Measurements from ENCODE around the gene KHSRP. TPM values are rescaled to one million over a fixed set of nuclear protein-coding genes. Genes with fewer than 3 reads are reported as not detected.

KHSRP gene
- total and polyA plus RNA-seq, 10 of the 15 experiments (the other 5 are each of a cell fraction or from before 2014, with no cell fraction given): 4.8 to 440 (median 82.0) TPM

- ChIA-PET RAD21 (ENCODE audit: unreplicated experiment) (interaction anchor here (1.7 kb wide), 1 partner anchor 14 kb away, joined by 8 read pairs; the partner anchor contains the start of gene DENND1C), CTCF (interaction anchor here (1.4 kb wide), 1 partner anchor 15 kb away, joined by 5 read pairs; the partner anchor contains the start of gene DENND1C), POLR2A (interaction anchor here (1.0 kb wide), 1 partner anchor 12 kb away, joined by 3 read pairs; no protein-coding TSS in a partner anchor), SMC1A (ENCODE audit: uncharacterized antibody, unreplicated experiment) (no interaction called here)
- Histone ChIP-seq H3K4me2 (ENCODE audit: control insufficient read depth, insufficient read depth) (no peak overlapping the region), H4K20me1 (ENCODE audit: control insufficient read depth, insufficient read depth) (no peaks in the 10 kb centered on the region), H3K9ac (ENCODE audit: control insufficient read depth, insufficient read depth, low read length) (no peak overlapping the region), H3K27ac (ENCODE audit: control insufficient read depth, insufficient read depth) (no peak overlapping the region), H3K79me2 (ENCODE audit: control insufficient read depth, insufficient read depth, low read length) (no peaks in the 10 kb centered on the region), H2AFZ (ENCODE audit: control insufficient read depth, low read depth, low read length) (no peak overlapping the region), H3K4me1 (ENCODE audit: control insufficient read depth, insufficient read depth, low read length) (no peaks in the 10 kb centered on the region), H3K36me3 (ENCODE audit: control insufficient read depth in 2 of 2, insufficient read depth in 2 of 2, low read length in 1 of 2) (no peaks in the 10 kb centered on the region; a peak in 2 of 4 replicates), H3K4me3 (no peak overlapping the region), H3K9me3 (replicated peaks; ENCODE audit: control insufficient read depth, insufficient read depth, low read length) (no peaks in the 10 kb centered on the region), H3K27me3 (replicated peaks in 1 of 2; ENCODE audit: control insufficient read depth in 2 of 2, insufficient read depth in 2 of 2, low read length in 1 of 2) (no peaks in the 10 kb centered on the region)
- 88% methylated on average over 18 of the region's 21 CpGs for WGBS (ENCODE audit: insufficient coverage, insufficient replicate concordance, low lambda C conversion rate, missing lambda C conversion rate)
- in situ Hi-C loops (cut with MboI) (no loop called here), intact Hi-C loops (cut with micrococcal nuclease; ENCODE audit: unreplicated experiment) (no loop called here)
- FAIRE-seq (no peak), ATAC-seq (no peak; the same call in 2 of the 3 replicates), DNase-seq (ENCODE audit: low read depth, low spot score) (no peak)
- TF ChIP-seq POLR2AphosphoS2 (IDR thresholded peaks at IDR 0.05; ENCODE audit: low read depth, low read length) (0 out of 2 replicates have a peak, but pooled peaks have one; percentile 7), BACH1 (IDR thresholded peaks at IDR 0.05; ENCODE audit: borderline replicate concordance) (no peak), MTA3 (IDR thresholded peaks at IDR 0.05; ENCODE audit: borderline replicate concordance, low read length) (no peak), POLR2A (IDR thresholded peaks at IDR 0.05; ENCODE audit: low read depth, low read length) (peak; percentile 69), TBL1XR1 (IDR thresholded peaks at IDR 0.05; ENCODE audit: low read depth, low read length) (no peak)
- BruUV-seq (replicated peaks): no TSS peak
Observed at GRCh38 chr19:6466526-6467248, 42.1 kb upstream of the KHSRP start.

DNA sequence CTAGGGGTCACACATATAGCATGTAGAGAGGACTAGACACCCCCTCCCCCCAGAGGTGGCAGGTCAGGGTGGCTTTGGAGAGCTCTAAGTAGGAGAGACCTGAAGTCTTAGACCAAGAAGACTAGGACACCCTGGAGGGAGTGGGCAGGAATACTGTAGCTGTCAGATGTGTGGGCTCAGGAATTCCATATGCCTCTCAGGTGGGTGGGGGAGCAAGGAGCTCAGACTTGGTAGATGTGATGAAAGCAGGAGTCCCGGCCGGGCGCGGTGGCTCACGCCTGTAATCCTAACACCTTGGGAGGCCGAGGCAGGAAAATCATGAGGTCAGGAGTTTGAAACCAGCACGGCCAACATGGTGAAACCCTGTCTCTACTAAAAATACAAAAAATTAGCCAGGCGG lies 41.1 kb upstream of the KHSRP start:
- FAIRE-seq (no peak), DNase-seq (ENCODE audit: low read depth, low spot score) (no peak), ATAC-seq (no peak)
- no peaks in the 10 kb centered on the region for H3K9me3 ChIP-seq (replicated peaks; ENCODE audit: control insufficient read depth, insufficient read depth, low read length)
- RAD21 ChIA-PET (ENCODE audit: unreplicated experiment): no interaction called here
- SMC1A ChIA-PET (ENCODE audit: uncharacterized antibody, unreplicated experiment): no interaction called here
- no TSS peak for BruUV-seq (replicated peaks)
- no peaks in the 10 kb centered on the region for H3K4me1 ChIP-seq (ENCODE audit: control insufficient read depth, insufficient read depth, low read length)
- in situ Hi-C loops (cut with MboI): no loop called here
- H3K36me3 ChIP-seq (ENCODE audit: control insufficient read depth in 2 of 2, insufficient read depth in 2 of 2, low read length in 1 of 2): no peaks in the 10 kb centered on the region; a peak in 1 of 4 replicates
- no peaks in the 10 kb centered on the region for H4K20me1 ChIP-seq (ENCODE audit: control insufficient read depth, insufficient read depth)
- no peak overlapping the region for H3K4me3 ChIP-seq
- no peak overlapping the region for H3K4me2 ChIP-seq (ENCODE audit: control insufficient read depth, insufficient read depth)
- POLR2A ChIA-PET: interaction anchor here (0.7 to 1.2 kb wide), 2 partner anchors 15 to 22 kb away, joined by 3 read pairs; no protein-coding TSS in a partner anchor
- 90% methylated on average over 8 of the region's 8 CpGs for WGBS (ENCODE audit: insufficient coverage, insufficient replicate concordance, low lambda C conversion rate, missing lambda C conversion rate)
- no peak overlapping the region for H3K27ac ChIP-seq (ENCODE audit: control insufficient read depth, insufficient read depth)
- no peak overlapping the region for H3K9ac ChIP-seq (ENCODE audit: control insufficient read depth, insufficient read depth, low read length)
- no peak overlapping the region for H2AFZ ChIP-seq (ENCODE audit: control insufficient read depth, low read depth, low read length)
- intact Hi-C loops (cut with micrococcal nuclease; ENCODE audit: unreplicated experiment): no loop called here
- H3K79me2 ChIP-seq (ENCODE audit: control insufficient read depth, insufficient read depth, low read length): no peaks in the 10 kb centered on the region
- TF ChIP-seq CHD2 (IDR thresholded peaks at IDR 0.05; ENCODE audit: borderline replicate concordance, low read depth, low read length) (no peak), BRCA1 (IDR thresholded peaks at IDR 0.05; ENCODE audit: low read depth, low read length) (no peak)
- TF ChIP-seq, protein P1, sequence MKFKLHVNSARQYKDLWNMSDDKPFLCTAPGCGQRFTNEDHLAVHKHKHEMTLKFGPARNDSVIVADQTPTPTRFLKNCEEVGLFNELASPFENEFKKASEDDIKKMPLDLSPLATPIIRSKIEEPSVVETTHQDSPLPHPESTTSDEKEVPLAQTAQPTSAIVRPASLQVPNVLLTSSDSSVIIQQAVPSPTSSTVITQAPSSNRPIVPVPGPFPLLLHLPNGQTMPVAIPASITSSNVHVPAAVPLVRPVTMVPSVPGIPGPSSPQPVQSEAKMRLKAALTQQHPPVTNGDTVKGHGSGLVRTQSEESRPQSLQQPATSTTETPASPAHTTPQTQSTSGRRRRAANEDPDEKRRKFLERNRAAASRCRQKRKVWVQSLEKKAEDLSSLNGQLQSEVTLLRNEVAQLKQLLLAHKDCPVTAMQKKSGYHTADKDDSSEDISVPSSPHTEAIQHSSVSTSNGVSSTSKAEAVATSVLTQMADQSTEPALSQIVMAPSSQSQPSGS (IDR thresholded peaks at IDR 0.05; ENCODE audit: low read length): no peak
- CTCF ChIA-PET: no interaction called here
- H3K27me3 ChIP-seq (replicated peaks in 1 of 2; ENCODE audit: control insufficient read depth in 2 of 2, insufficient read depth in 2 of 2, low read length in 1 of 2): no peaks in the 10 kb centered on the region

Data from GM12878 (cell line).